Ovary (tissue), 9 donors: ENCODE data around the gene ZNF484. TPM values are rescaled to one million over a fixed set of nuclear protein-coding genes. Genes with fewer than 3 reads are reported as not detected.
"Not testable (repeated sequence)": the region's sequence is repeated elsewhere in the genome, so short reads cannot be mapped to it uniquely, and the experiment has no call there.

Source experiments
- DNase-seq, 5 donors: peaks; one replicate each; pipeline ENCODE4 v3.0.0-alpha.2; 2019 to 2020
- H3K27ac ChIP-seq, 2 donors: fragments of 200-600 bp; one replicate each; pipeline versions ENCODE4 v1.5.1 to v1.8.0; 2019 to 2022
- H3K27me3 ChIP-seq: fragments of 200-600 bp; one replicate; pipeline ENCODE4 v1.8.0; 2022
- H3K36me3 ChIP-seq: fragments of 200-600 bp; sonication (generic); one replicate; pipeline ENCODE4 v1.5.1; 2019
- H3K4me1 ChIP-seq: one replicate; pipeline ENCODE4 v1.8.1; 2013; ENCODE audit warnings: mild to moderate bottlenecking, moderate library complexity; ENCODE audit not compliant: insufficient read depth
- H3K4me3 ChIP-seq: fragments of 200-600 bp; sonication (generic); one replicate; pipeline ENCODE4 v1.5.1; 2017
- H3K9me3 ChIP-seq, 2 donors: fragments of 200-600 bp in 1 of 2; sonication (generic) in 1 of 2; one replicate each; pipeline versions ENCODE4 v1.5.1 to v1.8.1; 2013 to 2019; ENCODE audit warnings: mild to moderate bottlenecking in 1 of 2, moderate library complexity in 1 of 2
- EP300 ChIP-seq: sonication (generic); formaldehyde crosslinking; IDR thresholded peaks from one replicate; pipeline ENCODE4 v1.6.1; 2017; ENCODE audit warnings: antibody characterized with exemption
- POLR2A ChIP-seq: fragments of 450-650 bp; IDR thresholded peaks from one replicate; pipeline ENCODE4 v1.6.1; 2017; ENCODE audit warnings: antibody characterized with exemption, mild to moderate bottlenecking, moderate library complexity
- WGBS, 3 donors: extraction: QIAGEN DNeasy Blood & Tissue Kit in 1 of 3; methylation state at CpG; one replicate each; pipeline versions ENCODE4 v1.1.5 to v1.1.7; 2013 to 2017; 5-methylcytosine and 5-hydroxymethylcytosine counted together
- intact Hi-C, 4 donors: fragments of 100-400 bp; cut with DNase I; formaldehyde crosslinking; loops; one replicate each; pipeline versions ENCODE4 v1.11.0 to v1.15.1; 2022 to 2023
- polyA plus RNA-seq, 2 donors: library from polyadenylated mRNA; stranded (reverse); fragments of 200-250 nt in 1 of 2; fragments of 350-450 nt in 1 of 2; fragmentation: Illumina TruSeq in 1 of 2; extraction: RNeasy Lipid Tissue Mini Kit (QIAGEN cat#74804) in 1 of 2; gene quantifications; one replicate each; pipeline ENCODE4 v1.2.3, GENCODE V29; 2013 to 2014
- total RNA-seq, 7 donors: library from RNA; depleted of rRNA in 2 of 7; stranded (reverse); fragments of >200 nt in 2 of 7; fragmentation: NEBNext Ultra II Directional in 3 of 7; extraction: Animal tissue kit (Norgen Biotek cat#: 25700) in 3 of 7; gene quantifications; one replicate each; pipeline versions ENCODE4 v1.1.0 to v1.2.4, GENCODE V29; 2016 to 2023
- TF ChIP-seq, protein P1 (sequence below), 3 donors: fragments of 450-650 bp in 2 of 3; fragments of 200-600 bp in 1 of 3; IDR thresholded peaks; one replicate each; pipeline versions ENCODE4 v1.5.1 to v1.8.0; 2016 to 2022; ENCODE audit warnings: antibody characterized with exemption in 3 of 3, mild to moderate bottlenecking in 1 of 3
- donor health status: DM: no; HTN: no; CAD: no; lungs with moderate emphysema.
- donor health status: DM: no; HTN: no; CAD: no.
- donor health status: Bipolar disorder and iron deficiency.
- donor health status: DM: yes; HTN: yes; CAD: no.
- donor health status: DM: no; HTN: no; CAD: no.
- donor health status: DM: yes; HTN: yes; CAD: no.

ZNF484 gene
- total and polyA plus RNA-seq, 9 donors = 2.7 to 16.9 (median 10.6) TPM

DNA sequence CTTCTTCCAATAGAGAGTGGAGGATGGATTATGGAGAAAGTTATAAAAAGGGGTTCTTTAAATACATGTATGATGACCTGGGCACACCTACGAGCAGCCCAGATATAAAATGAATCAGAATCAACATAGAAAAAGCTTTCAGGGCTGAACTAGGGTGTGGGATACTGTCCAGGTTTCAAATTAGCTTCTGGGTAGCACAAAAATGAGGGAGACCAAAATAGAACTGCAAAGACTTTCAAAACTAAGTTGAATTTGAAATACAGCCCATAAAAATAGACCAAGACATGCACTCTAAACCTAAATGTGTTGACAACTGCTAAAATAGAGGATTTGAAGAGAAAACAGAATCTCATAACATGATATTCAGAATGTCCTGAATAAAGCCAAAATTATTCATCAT, 17.0 kb downstream of the ZNF484 start:
- Histone ChIP-seq H3K9me3 (no peaks in the 10 kb centered on the region), H3K27ac (no peak overlapping the region), H3K4me3 (no peak overlapping the region), H3K36me3 (no peaks in the 10 kb centered on the region), H3K4me1 (no peaks in the 10 kb centered on the region), H3K27me3 (no peaks in the 10 kb centered on the region)
- WGBS, 3 donors = 71 to 96% (median 77%) methylated on average over 1 of the region's 1 CpG
- no peak for DNase-seq
- intact Hi-C loops = no loop called here
- TF ChIP-seq POLR2A = no peak
- TF ChIP-seq, protein P1, sequence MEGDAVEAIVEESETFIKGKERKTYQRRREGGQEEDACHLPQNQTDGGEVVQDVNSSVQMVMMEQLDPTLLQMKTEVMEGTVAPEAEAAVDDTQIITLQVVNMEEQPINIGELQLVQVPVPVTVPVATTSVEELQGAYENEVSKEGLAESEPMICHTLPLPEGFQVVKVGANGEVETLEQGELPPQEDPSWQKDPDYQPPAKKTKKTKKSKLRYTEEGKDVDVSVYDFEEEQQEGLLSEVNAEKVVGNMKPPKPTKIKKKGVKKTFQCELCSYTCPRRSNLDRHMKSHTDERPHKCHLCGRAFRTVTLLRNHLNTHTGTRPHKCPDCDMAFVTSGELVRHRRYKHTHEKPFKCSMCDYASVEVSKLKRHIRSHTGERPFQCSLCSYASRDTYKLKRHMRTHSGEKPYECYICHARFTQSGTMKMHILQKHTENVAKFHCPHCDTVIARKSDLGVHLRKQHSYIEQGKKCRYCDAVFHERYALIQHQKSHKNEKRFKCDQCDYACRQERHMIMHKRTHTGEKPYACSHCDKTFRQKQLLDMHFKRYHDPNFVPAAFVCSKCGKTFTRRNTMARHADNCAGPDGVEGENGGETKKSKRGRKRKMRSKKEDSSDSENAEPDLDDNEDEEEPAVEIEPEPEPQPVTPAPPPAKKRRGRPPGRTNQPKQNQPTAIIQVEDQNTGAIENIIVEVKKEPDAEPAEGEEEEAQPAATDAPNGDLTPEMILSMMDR (IDR thresholded peaks at IDR 0.05) = no peak
- TF ChIP-seq EP300 = no peak

DNA sequence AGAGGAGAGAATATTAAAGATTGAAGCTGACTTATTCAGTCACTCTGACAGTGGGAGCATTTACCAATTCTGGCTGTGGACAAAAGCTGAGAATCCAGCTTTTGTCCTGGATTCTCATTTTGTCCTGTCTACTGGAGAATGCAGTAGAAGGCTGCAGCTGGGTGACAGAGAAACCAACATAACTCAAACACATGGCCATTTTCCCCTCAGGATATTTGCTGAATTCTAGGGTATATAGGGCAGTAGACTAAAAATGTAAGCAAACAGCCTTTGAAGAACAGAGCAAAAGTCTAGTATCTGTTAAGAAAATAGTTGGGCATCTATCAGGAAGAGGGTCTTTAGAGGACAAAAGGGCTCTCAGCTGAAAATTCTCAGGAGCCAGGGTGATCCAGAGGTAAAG, 20.6 kb downstream of the ZNF484 start:
- H3K36me3 ChIP-seq = no peaks in the 10 kb centered on the region
- TF ChIP-seq, protein P1 (IDR thresholded peaks at IDR 0.05) = no peak
- TF ChIP-seq POLR2A (no peak), EP300 (no peak)
- H3K27ac ChIP-seq = no peak overlapping the region
- H3K9me3 ChIP-seq = no peaks in the 10 kb centered on the region
- H3K4me1 ChIP-seq = no peaks in the 10 kb centered on the region
- no peak overlapping the region for H3K4me3 ChIP-seq
- no peaks in the 10 kb centered on the region for H3K27me3 ChIP-seq
- DNase-seq = no peak
- intact Hi-C loops = no loop called here

DNA sequence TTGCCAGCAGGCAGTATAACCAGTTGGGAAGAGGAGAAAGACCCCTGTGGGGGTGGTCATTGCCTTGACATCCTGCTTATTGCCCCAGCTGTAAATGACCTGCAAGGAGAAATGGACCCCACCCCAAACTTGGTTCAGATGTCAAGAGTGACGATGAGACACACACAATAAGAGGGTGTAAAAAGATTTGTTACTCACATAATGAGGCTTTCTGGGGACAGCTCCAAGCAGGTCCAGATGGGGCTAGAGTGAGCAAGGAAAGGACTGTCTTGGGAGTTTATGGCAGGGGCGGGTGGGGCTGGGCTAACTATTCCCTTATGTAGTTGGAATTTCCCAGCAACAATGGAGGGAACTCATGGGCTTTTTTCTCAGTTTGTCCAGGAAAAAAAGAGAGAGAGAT, 24.1 kb downstream of the ZNF484 start:
- H3K4me1 ChIP-seq = no peaks in the 10 kb centered on the region
- no peaks in the 10 kb centered on the region for H3K36me3 ChIP-seq
- H3K27ac ChIP-seq = no peak overlapping the region
- H3K27me3 ChIP-seq = no peaks in the 10 kb centered on the region
- TF ChIP-seq, protein P1 (IDR thresholded peaks at IDR 0.05) = no peak
- no peak for TF ChIP-seq POLR2A
- TF ChIP-seq EP300 = no peak
- peaks cover 0 to 4% of the 10 kb centered on the region in 2 donors for H3K9me3 ChIP-seq
- no peak for DNase-seq
- WGBS, 3 donors = 65 to 92% (median 91%) methylated on average over 2 of the region's 2 CpGs
- intact Hi-C loops = no loop called here
- H3K4me3 ChIP-seq = no peak overlapping the region

DNA sequence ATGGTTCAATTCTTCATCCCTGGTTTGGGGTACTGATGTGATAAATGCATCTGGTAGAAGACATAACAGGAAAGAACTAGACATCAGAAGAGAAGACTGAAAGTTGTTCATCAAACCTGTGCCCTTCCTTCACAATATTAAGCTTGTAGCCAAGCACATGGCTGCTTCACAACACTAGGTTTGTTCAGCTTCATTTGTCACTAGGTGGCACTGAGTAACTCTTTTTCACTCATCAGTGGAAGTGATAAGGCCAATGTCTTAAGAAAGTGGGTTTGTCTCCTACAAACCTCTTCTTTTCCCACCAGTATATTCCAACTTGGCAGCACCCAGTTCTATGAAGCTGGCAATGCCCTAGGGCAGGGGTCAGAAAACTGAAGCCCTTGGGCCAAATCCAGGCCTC, 26.9 kb downstream of the ZNF484 start:
- Histone ChIP-seq H3K36me3 (no peaks in the 10 kb centered on the region), H3K4me1 (no peaks in the 10 kb centered on the region), H3K4me3 (no peak overlapping the region), H3K27me3 (no peaks in the 10 kb centered on the region), H3K9me3 (peaks cover 0 to 31% of the 10 kb centered on the region in 2 donors), H3K27ac (no peak overlapping the region)
- TF ChIP-seq POLR2A (no peak), EP300 (no peak)
- TF ChIP-seq, protein P1 (IDR thresholded peaks at IDR 0.05) = no peak
- no peak for DNase-seq
- intact Hi-C loops = no loop called here

DNA sequence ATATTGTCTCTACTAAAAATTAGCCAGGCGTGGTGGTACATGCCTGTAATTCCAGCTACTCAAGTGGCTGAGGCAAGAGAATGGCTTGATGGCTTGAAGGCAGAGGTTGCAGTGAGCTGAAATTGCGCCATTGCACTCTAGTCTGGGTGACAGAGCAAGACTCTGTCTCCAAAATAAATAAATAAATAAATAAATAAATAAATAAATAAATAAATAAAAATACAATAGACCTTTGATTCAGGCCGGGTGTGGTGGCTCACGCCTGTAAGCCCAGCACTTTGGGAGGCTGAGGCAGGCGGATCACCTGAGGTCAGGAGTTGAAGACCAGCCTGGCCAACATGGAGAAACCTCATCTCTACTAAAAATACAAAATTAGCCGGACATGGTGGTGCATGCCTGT, 29.1 kb downstream of the ZNF484 start:
- H3K27ac ChIP-seq, H3K27me3 ChIP-seq, H3K4me3 ChIP-seq, H3K4me1 ChIP-seq, DNase-seq, H3K36me3 ChIP-seq, intact Hi-C loops: not testable (repeated sequence)
- WGBS, 3 donors = 95 to 98% (median 98%) methylated on average over 6 of the region's 6 CpGs
- H3K9me3 ChIP-seq = peaks cover 0 to 32% of the 10 kb centered on the region in 2 donors
